Astrocyte of the spinal cord (primary cell): ENCODE results near the gene MRPS12.

Source experiments
- DNase-seq: peaks from one replicate; pipeline ENCODE4 v3.0.0; 2011; ENCODE audit warnings: low read depth, low spot score
- H3K4me3 ChIP-seq: 2 replicates; pipeline ENCODE4 v1.5.1; 2011; ENCODE audit warnings: low read depth, mild to moderate bottlenecking, low read length, moderate library complexity
- in situ Hi-C: cut with HindIII; loops from 2 replicates; pipeline ENCODE4 v1.10.0; 2017; ENCODE audit warnings: low sequenced_read_pairs
- TF ChIP-seq, protein P1 (sequence below): IDR thresholded peaks from 2 replicates; pipeline ENCODE4 v1.5.1; 2012; ENCODE audit warnings: low read depth, mild to moderate bottlenecking, low read length, inconsistent platforms

The MRPS12 gene

DNA sequence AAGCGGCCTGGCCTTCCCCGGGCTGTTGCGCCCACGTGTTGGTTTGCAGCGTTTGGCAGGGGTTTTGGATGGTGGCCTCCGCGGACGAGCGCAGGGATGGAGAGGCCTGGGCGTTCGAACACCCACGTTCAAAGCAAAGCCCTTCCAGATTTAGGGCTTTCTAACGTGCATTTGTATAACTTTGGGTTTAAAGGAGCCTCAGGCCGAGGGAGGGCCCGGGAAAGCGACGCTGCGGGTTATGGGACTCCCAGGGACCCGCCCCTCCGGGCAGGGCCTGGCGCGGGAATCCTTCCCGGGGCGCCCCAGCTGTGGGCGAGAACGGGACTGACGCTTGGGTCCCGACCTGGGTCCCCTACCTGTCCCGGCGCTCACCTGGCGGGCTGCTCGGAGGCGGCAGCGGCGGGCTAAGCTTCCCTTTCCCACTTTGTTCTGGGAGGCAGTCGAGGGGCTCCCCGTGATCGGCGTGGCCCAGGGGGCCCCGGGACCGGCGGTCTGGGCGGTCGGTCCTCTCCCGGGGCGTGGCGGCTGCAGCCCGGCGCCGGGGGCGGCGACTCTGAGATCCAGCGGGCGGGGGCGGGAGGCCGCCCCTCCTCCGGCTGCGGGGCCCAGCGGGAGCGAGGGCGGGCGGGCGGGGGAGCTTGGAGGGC lies 44.6 kb downstream of the MRPS12 start, which contains the start of gene FBXO17:
FBXO17 (minus strand) TSS at position 529 of the 647 bp plus-strand sequence. CDS start 25,423 bp downstream, outside the sequence.
- H3K4me3 ChIP-seq, result peak within 1 kb of the TSS; percentile 61
- DNase-seq, result peak; percentile 54
- TF ChIP-seq, protein P1, sequence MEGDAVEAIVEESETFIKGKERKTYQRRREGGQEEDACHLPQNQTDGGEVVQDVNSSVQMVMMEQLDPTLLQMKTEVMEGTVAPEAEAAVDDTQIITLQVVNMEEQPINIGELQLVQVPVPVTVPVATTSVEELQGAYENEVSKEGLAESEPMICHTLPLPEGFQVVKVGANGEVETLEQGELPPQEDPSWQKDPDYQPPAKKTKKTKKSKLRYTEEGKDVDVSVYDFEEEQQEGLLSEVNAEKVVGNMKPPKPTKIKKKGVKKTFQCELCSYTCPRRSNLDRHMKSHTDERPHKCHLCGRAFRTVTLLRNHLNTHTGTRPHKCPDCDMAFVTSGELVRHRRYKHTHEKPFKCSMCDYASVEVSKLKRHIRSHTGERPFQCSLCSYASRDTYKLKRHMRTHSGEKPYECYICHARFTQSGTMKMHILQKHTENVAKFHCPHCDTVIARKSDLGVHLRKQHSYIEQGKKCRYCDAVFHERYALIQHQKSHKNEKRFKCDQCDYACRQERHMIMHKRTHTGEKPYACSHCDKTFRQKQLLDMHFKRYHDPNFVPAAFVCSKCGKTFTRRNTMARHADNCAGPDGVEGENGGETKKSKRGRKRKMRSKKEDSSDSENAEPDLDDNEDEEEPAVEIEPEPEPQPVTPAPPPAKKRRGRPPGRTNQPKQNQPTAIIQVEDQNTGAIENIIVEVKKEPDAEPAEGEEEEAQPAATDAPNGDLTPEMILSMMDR, result no peak
- in situ Hi-C loops, result no loop called here

DNA sequence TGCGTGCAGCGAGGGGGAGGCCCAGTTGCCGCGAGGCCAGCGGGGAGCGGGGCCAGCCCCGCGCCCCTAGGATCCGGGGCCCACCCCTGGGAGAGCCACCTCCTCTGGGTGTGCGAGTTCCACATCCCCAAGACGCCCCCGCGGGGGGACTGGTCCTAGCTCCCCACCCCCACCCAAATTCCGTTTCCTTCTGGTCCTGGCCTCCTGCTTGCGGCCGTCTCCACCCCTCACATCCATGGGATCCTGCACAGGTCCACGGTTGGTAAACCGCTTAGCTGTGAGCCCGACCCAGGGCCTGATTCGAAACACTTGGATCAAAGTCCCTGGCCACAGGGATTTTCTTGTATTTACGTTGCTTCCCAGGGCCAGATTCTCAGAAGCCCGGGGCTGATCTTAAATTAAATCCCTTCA lies 45.1 kb downstream of the MRPS12 start:
- TF ChIP-seq, protein P1, result no peak
- in situ Hi-C loops, result no loop called here
- DNase-seq, result peak; percentile 45
- H3K4me3 ChIP-seq, result peak overlapping the region; percentile 61

DNA sequence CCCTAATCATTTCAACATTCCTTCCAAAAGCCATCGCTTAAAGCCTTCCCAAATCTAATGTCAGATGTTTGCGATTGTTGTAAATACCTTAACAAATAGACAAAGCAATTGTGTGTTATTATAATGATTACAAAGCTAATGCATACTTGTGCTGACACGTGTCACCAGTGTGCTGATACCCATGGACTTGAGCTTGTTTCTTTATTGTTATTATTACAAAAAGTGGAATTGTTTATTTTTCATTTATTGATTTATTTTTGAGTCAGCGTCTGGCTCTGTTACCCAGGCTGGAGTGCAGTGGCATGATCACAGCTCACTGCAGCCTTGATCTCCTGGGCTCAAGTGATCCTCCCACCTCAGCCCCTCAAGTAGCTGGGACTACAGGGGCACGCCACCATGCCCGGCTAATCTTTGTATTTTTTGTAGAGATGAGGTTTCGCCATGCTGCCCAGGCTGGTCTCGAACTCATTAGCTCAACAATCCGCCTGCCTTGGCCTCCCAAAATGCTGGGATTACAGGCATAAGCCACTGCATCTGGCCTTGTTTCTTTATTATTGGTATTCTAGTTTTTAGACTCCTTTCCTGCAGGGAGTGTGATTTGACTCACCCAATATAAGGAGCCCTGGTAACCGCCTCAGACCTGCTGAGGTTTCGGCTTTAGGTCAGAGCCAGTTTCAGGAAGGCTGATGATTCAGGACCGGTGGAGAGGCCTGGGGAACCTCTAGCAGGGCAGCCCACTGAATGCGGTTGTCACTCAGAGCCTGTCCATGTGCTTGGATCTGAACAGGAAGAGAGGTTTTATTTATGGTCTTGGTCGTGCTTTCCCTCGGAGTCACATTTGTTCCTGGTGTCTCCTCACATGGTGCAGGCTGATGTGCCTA lies 46.9 kb downstream of the MRPS12 start:
- TF ChIP-seq, protein P1, result no peak
- in situ Hi-C loops, result no loop called here
- DNase-seq, result no peak
- no peak overlapping the region for H3K4me3 ChIP-seq

DNA sequence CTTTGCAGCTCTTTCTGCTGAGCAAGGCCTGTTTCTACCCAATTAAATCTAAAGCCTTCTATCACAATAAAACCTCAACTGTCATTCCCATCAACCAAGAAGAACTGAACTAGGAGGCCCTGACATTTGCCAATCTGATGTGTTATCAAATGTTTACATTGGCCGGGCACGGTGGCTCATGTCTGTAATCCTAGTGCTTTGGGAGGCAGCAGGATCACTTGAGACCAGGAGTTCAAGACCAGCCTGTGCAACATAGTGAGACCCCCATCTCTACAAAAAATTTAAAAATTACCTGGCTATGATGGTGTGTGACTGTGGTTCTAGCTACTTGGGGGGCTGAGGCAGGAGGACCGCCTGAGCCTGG lies 47.6 kb downstream of the MRPS12 start:
- DNase-seq, result no peak
- TF ChIP-seq, protein P1, result no peak
- in situ Hi-C loops, result no loop called here
- no peak overlapping the region for H3K4me3 ChIP-seq

DNA sequence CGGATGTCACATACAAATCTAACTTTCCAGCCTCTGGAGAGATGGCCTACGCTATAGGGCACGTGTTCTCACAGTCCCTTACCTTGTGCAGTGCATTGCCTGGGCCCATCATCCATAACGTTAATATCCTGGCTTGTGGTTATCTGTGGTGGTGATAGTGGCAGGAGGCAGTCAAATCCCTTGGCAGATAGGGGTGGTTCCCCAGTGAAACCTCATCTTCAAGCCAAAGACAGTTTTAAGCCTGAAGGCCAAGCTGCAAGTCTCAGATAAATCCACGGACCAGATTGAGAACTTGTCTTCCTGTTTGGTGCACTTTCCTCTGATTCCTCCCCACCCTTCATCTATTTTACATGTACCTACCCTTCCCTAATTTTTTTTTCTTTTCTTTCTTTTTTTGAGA lies 49.1 kb downstream of the MRPS12 start:
- in situ Hi-C loops, result no loop called here
- TF ChIP-seq, protein P1, result no peak
- DNase-seq, result no peak
- no peak overlapping the region for H3K4me3 ChIP-seq

DNA sequence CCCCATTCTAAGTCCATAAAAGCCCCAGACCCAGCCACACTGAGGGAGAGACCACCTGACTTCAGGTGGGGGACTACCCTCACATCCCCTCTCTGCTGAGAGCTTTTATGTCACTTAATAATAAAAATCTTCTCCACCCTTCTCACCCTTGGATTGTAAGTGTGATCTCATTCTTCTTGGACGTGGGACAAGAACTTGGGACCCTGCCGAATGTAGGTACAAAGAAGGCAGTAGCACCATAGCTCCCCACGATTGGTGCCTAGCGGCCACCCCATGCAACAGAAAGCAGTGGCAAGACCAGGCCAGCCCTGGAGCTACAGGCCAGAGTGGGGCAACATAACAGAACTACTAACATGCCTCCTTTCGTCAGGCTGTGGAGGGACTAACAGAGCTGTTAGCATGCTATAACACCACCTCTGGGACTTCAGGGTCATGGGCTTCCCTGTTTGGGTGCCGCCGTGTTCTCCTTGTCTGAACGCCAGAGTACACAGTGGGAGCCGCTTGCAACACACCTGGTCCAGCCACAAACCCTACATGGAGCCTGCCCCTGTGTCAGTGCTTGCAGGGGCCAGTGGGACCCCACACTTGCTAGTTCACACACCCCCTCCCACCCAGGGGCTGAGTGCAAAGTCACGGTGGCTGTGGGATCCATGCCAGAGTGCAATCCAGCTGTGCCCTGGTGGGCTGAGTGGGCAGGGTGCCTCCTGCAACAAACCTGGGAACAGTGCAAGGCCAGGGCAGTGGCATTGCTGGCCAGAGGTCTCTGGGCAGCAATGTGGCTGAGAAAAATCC lies 50.0 kb downstream of the MRPS12 start:
- in situ Hi-C loops, result no loop called here
- TF ChIP-seq, protein P1, result no peak
- no peak overlapping the region for H3K4me3 ChIP-seq
- no peak for DNase-seq
